Upper lobe of left lung (tissue), 6 donors: Measurements from ENCODE around the gene CCDC12. TPM values are rescaled to one million over a fixed set of nuclear protein-coding genes. Genes with fewer than 3 reads are reported as not detected.

ENCODE experiments used
- ATAC-seq, 2 donors: fragments of 200-7000 bp; cut with Tn5 transposase; one replicate each; pipeline ENCODE4 v1.9.1; 2022; ENCODE audit warnings: mild to moderate bottlenecking in 2 of 2, moderate library complexity in 2 of 2; ENCODE audit not compliant: low FRiP score in 2 of 2
- DNase-seq, 2 donors: peaks; one replicate each; pipeline ENCODE4 v3.0.0-alpha.2; 2019 to 2020
- H3K27ac ChIP-seq, 4 donors: fragments of 200-600 bp; sonication (generic); one replicate each; pipeline ENCODE4 v1.5.1; 2016 to 2019
- H3K27me3 ChIP-seq, 4 donors: fragments of 200-600 bp; sonication (generic); one replicate each; pipeline ENCODE4 v1.5.1; 2017 to 2019
- H3K36me3 ChIP-seq, 4 donors: fragments of 200-600 bp; sonication (generic); one replicate each; pipeline ENCODE4 v1.5.1; 2016 to 2019
- H3K4me1 ChIP-seq, 4 donors: fragments of 200-600 bp; sonication (generic); one replicate each; pipeline ENCODE4 v1.5.1; 2018 to 2019
- H3K4me3 ChIP-seq, 4 donors: fragments of 200-600 bp; sonication (generic); one replicate each; pipeline ENCODE4 v1.5.1; 2017 to 2019; ENCODE audit warnings: mild to moderate bottlenecking in 2 of 4, moderate library complexity in 1 of 4
- H3K9me3 ChIP-seq, 4 donors: fragments of 200-600 bp; sonication (generic); one replicate each; pipeline ENCODE4 v1.5.1; 2018 to 2019
- CTCF ChIP-seq, 6 experiments: fragments of 450-650 bp in 4 of 6; fragments of 200-600 bp in 2 of 6; sonication (generic) in 2 of 6; IDR thresholded peaks; one replicate each; pipeline ENCODE4 v1.5.1; 2016 to 2019; ENCODE audit warnings: antibody characterized with exemption in 6 of 6
- EP300 ChIP-seq, 4 donors: sonication (generic); formaldehyde crosslinking; IDR thresholded peaks; one replicate each; pipeline ENCODE4 v1.5.1; 2017; ENCODE audit warnings: antibody characterized with exemption in 4 of 4, control low read depth in 2 of 4
- POLR2A ChIP-seq, 4 donors: fragments of 450-650 bp; IDR thresholded peaks; one replicate each; pipeline ENCODE4 v1.5.1; 2016 to 2017; ENCODE audit warnings: antibody characterized with exemption in 4 of 4, mild to moderate bottlenecking in 2 of 4
- POLR2AphosphoS5 ChIP-seq, 2 donors: sonication (generic); formaldehyde crosslinking; IDR thresholded peaks; one replicate each; pipeline ENCODE4 v1.5.1; 2017; ENCODE audit warnings: antibody characterized with exemption in 2 of 2
- WGBS, 2 donors: methylation state at CpG; one replicate each; pipeline ENCODE4 v1.1.5; 2017 to 2018; 5-methylcytosine and 5-hydroxymethylcytosine counted together
- total RNA-seq, 6 donors: library from RNA; depleted of rRNA in 4 of 6; stranded (reverse); fragments of >200 nt in 4 of 6; gene quantifications; one replicate each; pipeline versions ENCODE4 v1.1.0 to v1.2.1, GENCODE V29; 2016 to 2021
- donor health status: DM: no; HTN: no; CAD: no; lungs with moderate emphysema.
- donor health status: DM: no; HTN: yes; CAD: no; lungs with severe emphysema.

Gene CCDC12
- total RNA-seq, 6 donors from 2014 or later, result 42.3 to 93.2 (median 69.8) TPM

- Histone ChIP-seq H3K4me1 (peaks cover 0 to 13% (median 6%) of the 10 kb centered on the region in 4 donors), H3K27ac (no peak overlapping the region), H3K9me3 (no peaks in the 10 kb centered on the region), H3K4me3 (no peak overlapping the region), H3K36me3 (peaks cover 16 to 56% (median 46%) of the 10 kb centered on the region in 4 donors), H3K27me3 (no peaks in the 10 kb centered on the region)
- DNase-seq (no peak), ATAC-seq (no peak)
- TF ChIP-seq POLR2AphosphoS5 (IDR thresholded peaks at IDR 0.05) (no peak), EP300 (IDR thresholded peaks at IDR 0.05) (no peak)
- 71 to 81% methylated on average over 1 of the region's 1 CpG for WGBS, 2 donors
Measured at GRCh38 chr3:46918202-46918601, 58.3 kb downstream of the CCDC12 start.

GRCh38 chr3:46917257-46917656 lies 59.3 kb downstream of the CCDC12 start:
- Histone ChIP-seq H3K27me3 (no peaks in the 10 kb centered on the region), H3K4me1 (peaks cover 0 to 13% (median 6%) of the 10 kb centered on the region in 4 donors), H3K36me3 (peaks cover 16 to 46% (median 37%) of the 10 kb centered on the region in 4 donors), H3K27ac (no peak overlapping the region), H3K9me3 (no peaks in the 10 kb centered on the region), H3K4me3 (no peak overlapping the region)
- DNase-seq, result no peak
- no peak for ATAC-seq
- 97 to 100% methylated on average over 3 of the region's 3 CpGs for WGBS, 2 donors
- TF ChIP-seq EP300 (IDR thresholded peaks at IDR 0.05) (no peak), CTCF (IDR thresholded peaks at IDR 0.05) (no peak), POLR2A (IDR thresholded peaks at IDR 0.05) (no peak), POLR2AphosphoS5 (IDR thresholded peaks at IDR 0.05) (no peak)

GRCh38 chr3:46916799-46917198 lies 59.7 kb downstream of the CCDC12 start:
- no peak for ATAC-seq
- peaks cover 13 to 42% (median 33%) of the 10 kb centered on the region in 4 donors for H3K36me3 ChIP-seq
- peaks cover 0 to 13% (median 6%) of the 10 kb centered on the region in 4 donors for H3K4me1 ChIP-seq
- no peaks in the 10 kb centered on the region for H3K9me3 ChIP-seq
- WGBS, 2 donors, result 84 to 90% methylated on average over 3 of the region's 3 CpGs
- no peak for TF ChIP-seq CTCF (IDR thresholded peaks at IDR 0.05)
- no peak for TF ChIP-seq POLR2A (IDR thresholded peaks at IDR 0.05)
- TF ChIP-seq EP300 (IDR thresholded peaks at IDR 0.05), result no peak
- no peak for TF ChIP-seq POLR2AphosphoS5 (IDR thresholded peaks at IDR 0.05)
- H3K4me3 ChIP-seq, result no peak overlapping the region
- no peak overlapping the region for H3K27ac ChIP-seq
- H3K27me3 ChIP-seq, result no peaks in the 10 kb centered on the region
- no peak for DNase-seq

GRCh38 chr3:46916278-46916677 lies 60.3 kb downstream of the CCDC12 start:
- Histone ChIP-seq H3K9me3 (no peaks in the 10 kb centered on the region), H3K36me3 (peaks cover 7 to 36% (median 27%) of the 10 kb centered on the region in 4 donors), H3K4me3 (no peak overlapping the region), H3K27ac (no peak overlapping the region), H3K27me3 (no peaks in the 10 kb centered on the region), H3K4me1 (peaks cover 0 to 13% (median 6%) of the 10 kb centered on the region in 4 donors)
- DNase-seq, result no peak
- ATAC-seq, result no peak
- TF ChIP-seq CTCF (IDR thresholded peaks at IDR 0.05) (no peak), POLR2A (IDR thresholded peaks at IDR 0.05) (no peak), EP300 (IDR thresholded peaks at IDR 0.05) (no peak), POLR2AphosphoS5 (IDR thresholded peaks at IDR 0.05) (no peak)
- WGBS, 2 donors, result 63 to 71% methylated on average over 1 of the region's 1 CpG

- 68 to 81% methylated on average over 8 of the region's 8 CpGs for WGBS, 2 donors
- Histone ChIP-seq H3K4me1 (peaks cover 0 to 13% (median 6%) of the 10 kb centered on the region in 4 donors), H3K27me3 (no peaks in the 10 kb centered on the region), H3K36me3 (peaks cover 0 to 27% (median 18%) of the 10 kb centered on the region in 4 donors), H3K27ac (no peak overlapping the region), H3K9me3 (no peaks in the 10 kb centered on the region), H3K4me3 (no peak overlapping the region)
- no peak for TF ChIP-seq CTCF (IDR thresholded peaks at IDR 0.05)
- TF ChIP-seq EP300 (IDR thresholded peaks at IDR 0.05), result no peak
- no peak for TF ChIP-seq POLR2AphosphoS5 (IDR thresholded peaks at IDR 0.05)
- no peak for TF ChIP-seq POLR2A (IDR thresholded peaks at IDR 0.05)
- DNase-seq (no peak), ATAC-seq (peak in 1 of 2 donors; percentile 58)
Measured at GRCh38 chr3:46915297-46915822, 61.2 kb downstream of the CCDC12 start.
